ENCODE results near the gene IMPG2.

The IMPG2 gene

DNA sequence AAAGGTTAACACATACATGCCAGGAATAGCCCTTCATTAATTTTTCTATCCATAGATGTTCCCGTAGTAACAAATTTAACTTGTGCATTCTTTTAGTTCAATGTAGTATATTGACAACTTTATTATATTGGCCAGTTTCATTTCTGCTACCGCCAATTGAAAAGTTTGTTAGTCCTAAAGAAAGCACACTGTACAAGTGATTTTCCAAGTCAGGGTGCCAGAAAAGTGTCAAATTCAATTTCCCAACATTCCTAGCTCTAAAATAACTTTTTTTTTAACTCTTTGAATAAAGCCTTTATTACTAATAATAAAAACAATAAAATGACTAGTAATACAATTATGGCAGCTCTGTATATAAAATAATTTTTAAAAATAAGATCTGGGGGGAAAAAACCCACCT lies 68.9 kb downstream of the IMPG2 start:
- DNase-seq: no peak
- in situ Hi-C loops (cut with MboI; ENCODE audit: low pct_unique_long_range_greater_than_20kb, low sequenced_read_pairs): no loop called here

DNA sequence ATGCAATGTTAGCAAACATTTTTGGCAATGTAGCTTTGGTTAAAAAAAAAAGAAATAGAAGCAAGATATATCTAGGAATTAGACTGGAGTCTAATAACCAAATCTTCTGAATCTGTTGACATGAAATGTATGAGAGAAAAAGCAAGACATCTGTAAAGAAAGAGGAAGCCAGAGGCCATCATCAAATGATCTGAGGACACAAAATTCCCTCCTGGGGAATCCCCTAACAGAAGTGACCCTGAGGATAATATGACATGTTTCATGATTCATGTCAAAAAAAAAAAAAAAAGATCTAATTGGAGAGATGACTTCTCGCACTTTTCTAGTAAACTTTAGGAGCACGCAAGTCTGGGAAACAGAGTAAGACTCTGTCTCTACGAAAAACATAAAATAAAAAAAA lies 70.9 kb downstream of the IMPG2 start:
- in situ Hi-C loops (cut with MboI; ENCODE audit: low pct_unique_long_range_greater_than_20kb, low sequenced_read_pairs): no loop called here
- DNase-seq: no peak

DNA sequence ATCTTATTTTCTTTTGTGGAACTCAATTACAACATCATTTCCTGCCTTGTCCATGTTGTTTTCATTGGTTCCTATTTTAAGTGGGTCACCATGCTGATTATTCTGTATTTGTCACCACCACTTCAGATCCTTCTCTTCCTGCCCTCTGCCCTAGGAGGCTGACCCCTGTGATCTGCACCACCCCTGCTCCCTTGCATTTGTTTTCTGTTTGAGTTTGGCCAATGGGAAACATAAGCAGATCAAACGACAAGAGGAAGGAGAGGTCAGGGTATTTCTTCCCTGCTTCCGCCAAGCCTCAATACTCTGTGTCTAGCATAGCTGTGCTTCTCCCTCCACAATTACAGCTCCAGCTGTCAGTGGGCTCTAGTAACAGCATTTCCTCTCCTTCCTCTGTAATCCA lies 71.6 kb downstream of the IMPG2 start:
- DNase-seq: no peak
- in situ Hi-C loops (cut with MboI; ENCODE audit: low pct_unique_long_range_greater_than_20kb, low sequenced_read_pairs): no loop called here

DNA sequence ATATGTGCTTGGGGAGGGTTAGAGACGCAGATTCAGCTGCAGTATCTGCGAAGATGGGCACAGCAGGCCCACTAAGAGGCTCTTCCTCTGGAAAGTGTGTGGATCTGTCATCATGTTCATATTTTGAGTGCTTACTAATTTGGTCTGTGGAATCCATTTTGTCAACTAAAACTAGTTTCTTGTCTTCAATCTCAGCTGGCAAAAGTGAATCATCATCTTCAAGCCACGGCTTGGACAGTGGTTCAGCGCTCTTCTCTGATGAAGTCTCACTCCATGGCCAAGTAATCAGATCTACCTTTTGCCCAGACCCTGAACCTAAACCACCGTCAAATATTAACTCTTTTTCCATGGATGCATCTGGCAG lies 76.2 kb downstream of the IMPG2 start:
- DNase-seq: no peak
- in situ Hi-C loops (cut with MboI; ENCODE audit: low pct_unique_long_range_greater_than_20kb, low sequenced_read_pairs): no loop called here

DNA sequence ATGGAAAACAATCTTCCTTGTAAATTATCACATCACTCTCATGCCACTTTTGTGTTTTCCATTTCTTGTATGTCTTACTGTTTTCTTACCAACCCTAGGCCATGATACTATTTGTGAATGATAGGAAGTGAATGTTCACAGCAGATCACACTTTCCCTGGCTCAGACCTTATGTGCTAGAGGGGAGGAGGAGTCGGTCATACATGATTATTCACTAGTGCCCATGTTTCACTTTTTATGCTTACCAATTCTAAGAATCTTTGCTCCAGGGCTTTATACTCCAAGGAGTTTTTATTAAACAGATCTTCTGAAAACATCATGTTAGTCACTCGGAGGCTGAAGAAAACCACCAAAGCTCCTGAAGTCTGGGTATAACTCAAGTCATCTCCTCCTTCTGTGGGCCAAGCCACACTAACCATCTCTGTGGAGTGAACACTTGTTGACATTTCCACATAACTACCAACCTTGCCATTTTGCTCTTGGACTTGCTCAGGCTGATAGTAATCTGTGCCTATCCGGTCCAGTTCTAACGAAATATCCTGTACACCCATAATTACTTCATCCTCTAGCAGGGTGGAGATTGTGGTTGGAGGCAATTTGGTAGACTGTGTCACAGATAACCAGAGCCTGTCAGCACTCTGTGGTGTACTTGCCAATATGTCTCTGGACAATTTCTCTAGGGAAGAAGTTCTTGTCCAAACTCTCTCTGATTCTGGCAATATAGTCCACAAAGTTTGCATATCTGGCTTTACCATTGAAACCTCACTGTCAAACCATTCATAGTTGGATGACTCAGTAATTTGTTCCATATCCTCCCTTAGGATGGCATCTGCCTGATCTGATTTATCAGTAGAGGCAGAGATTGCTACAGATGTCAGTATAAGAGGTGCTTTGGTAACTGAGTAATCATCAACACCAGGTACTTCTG lies 76.8 kb downstream of the IMPG2 start:
- no peak for DNase-seq
- in situ Hi-C loops (cut with MboI; ENCODE audit: low pct_unique_long_range_greater_than_20kb, low sequenced_read_pairs): no loop called here

DNA sequence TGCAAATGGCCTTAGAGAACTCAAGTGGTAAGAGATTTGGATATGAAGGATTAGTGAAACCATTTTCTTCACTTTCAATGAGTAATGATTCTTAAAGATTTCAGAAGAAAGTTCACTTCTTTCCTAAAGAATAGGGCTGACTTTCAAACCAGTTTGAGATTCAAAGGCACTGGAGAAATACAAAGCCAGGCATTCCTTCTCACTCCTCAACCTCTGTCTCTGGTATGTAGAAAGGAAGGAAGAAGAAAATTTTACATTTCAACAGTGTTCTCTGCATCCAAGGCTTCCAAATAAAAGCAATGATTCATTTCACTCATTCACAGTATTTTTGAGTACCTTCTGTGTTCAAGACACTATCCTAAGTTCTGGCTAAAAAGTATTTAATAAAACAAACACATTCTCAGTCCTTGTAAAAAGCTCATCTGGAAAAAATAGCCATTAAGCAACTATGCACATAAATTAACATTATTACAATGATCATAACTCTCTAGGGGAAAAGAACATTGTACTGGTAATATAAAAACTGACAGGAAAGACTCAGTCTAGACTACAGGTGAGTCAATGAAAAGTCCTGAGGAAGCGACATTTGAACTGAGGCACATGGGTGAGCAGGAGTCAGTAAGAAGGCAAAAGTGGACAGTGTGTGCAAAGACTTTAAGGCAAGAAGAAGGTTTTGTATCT lies 79.5 kb downstream of the IMPG2 start:
- in situ Hi-C loops (cut with MboI; ENCODE audit: low pct_unique_long_range_greater_than_20kb, low sequenced_read_pairs): no loop called here
- no peak for DNase-seq

DNA sequence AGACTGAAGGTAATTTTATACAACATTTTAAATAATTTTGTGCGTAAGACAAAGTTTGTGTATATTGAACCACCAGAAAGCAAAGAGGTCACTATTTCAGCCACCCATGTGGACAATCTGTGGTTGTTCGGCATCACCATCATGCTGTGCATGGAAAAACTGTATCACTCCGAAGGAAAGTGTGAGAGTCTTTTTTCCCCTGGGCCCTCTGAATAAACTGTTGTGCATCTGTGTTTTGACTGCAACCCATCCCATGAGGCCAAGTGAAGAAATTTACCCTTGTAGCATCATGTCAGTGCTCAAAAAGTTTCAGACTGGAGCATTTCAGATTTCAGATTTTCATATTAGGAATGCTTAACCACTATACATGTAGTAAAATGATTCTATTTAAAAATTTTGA lies 85.3 kb downstream of the IMPG2 start:
- in situ Hi-C loops (cut with MboI; ENCODE audit: low pct_unique_long_range_greater_than_20kb, low sequenced_read_pairs): no loop called here
- no peak for DNase-seq

DNA sequence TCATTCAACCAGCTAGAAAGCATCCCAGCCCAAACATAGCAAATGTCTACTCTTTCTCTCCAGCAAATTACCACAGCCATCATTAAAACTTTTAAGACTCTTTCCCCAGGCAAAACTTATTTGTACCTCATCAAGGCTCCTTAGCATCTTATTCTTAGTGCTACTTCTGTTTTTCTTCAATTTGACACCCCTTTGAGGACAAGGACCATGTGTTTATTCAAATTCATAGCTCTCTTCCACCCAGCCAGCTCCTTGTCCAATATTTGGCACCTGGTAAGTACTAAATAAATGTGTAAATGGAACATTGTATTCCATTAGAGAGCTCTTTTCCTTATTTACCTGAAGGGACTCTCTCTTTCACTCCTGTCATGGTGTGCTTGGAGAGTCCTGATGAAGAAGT lies 89.8 kb downstream of the IMPG2 start:
- no peak for DNase-seq

DNA sequence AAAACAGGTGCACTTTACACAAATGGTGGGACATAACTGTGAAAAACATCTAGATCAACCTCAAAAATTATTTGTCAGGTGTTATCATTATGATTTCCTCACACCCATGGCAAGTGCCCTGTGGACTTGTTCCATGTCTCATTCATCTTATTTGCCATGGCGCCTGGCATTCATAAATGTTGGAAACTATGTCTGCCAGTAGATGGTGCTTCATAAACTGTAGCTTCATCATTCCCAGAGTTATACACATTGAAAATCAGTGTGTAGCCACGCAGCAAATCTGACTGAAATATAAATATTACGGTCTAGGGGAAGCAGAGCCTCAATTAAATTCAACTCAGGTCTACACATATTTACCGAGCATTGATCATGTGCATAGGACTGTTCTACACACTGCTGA lies 90.7 kb downstream of the IMPG2 start:
- in situ Hi-C loops (cut with MboI; ENCODE audit: low pct_unique_long_range_greater_than_20kb, low sequenced_read_pairs): no loop called here
- no peak for DNase-seq

More for the DNA sequence above, 89.8 kb downstream of the IMPG2 start:
- in situ Hi-C loops (cut with MboI; ENCODE audit: low pct_unique_long_range_greater_than_20kb, low sequenced_read_pairs): no loop called here

DNA sequence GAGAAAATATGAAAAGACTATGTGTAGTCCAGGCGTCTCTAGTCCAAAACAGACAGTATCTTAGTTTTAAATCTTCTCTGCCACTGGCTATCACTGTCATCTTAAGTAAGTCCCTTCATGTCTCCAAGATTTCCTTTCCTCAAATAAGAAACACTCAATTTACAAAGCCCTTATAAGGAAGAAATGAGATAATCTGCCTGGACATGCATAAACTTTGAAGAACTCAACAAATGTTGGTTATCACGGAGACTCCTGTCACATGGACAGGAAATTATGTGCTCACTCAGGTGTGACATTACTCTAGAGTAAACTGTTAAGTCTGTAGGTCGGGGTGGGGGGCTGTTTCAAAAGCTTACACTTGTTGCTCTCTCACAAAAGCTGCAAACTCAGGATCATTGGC lies 91.9 kb downstream of the IMPG2 start:
- in situ Hi-C loops (cut with MboI; ENCODE audit: low pct_unique_long_range_greater_than_20kb, low sequenced_read_pairs): no loop called here
- DNase-seq: no peak

DNA sequence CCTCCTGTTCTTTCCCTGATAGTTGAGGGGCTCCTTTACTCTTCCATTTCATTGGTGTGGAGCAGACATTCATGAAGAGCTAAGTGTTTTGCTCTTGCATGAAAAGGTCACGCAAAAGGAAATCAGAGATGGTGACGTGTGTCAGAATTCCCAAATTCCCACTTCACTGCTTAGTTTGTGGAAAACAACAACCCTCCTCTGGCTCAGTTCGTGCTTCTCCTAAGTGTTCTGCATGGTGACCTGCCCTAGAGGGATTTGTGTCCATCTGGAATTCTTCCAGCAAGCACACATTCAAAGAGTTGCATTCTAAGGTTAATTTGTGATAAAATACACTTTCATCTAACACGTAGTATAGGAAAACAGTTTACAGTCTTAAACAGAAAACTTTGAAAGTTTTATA lies 95.6 kb downstream of the IMPG2 start:
- no peak for DNase-seq
- in situ Hi-C loops (cut with MboI; ENCODE audit: low pct_unique_long_range_greater_than_20kb, low sequenced_read_pairs): no loop called here

DNA sequence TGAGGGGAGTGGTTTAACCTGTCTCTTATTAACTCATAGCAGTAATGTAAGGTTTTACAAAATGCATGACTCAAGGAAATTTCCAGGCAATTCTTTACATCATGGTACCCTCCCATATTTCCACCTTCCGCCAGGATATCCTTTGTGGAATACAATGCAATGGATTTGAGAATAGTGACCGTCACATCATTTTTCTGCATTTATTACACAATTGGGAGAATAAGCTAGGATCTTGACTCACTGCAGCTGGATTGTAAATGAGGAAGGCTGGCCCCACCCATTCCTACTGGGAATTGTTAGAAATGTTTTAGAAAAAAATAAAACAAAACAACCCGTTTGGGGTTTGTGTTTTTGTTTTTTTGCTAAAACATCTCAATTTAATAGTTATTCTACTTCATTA lies 97.4 kb downstream of the IMPG2 start:
- in situ Hi-C loops (cut with MboI; ENCODE audit: low pct_unique_long_range_greater_than_20kb, low sequenced_read_pairs): no loop called here
- DNase-seq: no peak

DNA sequence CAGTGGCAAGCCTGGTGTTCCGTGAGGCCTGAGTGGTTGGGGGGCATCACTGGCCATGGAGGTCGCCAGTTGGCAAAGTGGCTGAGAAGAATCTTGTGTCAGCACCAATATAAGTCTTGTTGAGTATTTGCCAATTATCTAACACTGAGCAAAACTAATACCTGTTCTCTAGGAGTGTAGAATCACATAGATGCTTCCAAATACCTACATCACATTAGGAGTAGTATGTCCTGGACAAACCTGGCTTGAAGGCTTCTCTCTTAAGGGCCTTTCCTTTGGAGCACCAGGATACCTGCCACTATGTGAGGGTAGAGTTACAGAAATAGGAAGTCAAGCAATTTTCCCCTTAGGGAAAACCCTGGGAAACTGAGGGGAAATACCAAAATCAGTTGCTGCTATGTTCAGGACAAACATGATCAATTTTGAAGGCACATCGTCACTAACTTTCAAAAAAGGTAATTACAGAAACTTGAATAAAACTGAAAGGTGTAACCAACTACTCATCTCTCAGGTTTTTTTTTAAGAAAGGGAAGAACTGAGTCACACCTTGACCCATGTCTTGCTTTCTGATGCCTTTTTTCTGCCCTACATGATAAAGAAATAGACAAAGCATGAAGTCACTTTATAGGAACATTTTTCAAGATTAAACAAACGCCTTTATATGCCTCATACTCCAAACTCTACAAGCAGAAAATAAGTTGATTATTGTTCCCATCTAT lies 100.4 kb downstream of the IMPG2 start:
- no peak for DNase-seq

DNA sequence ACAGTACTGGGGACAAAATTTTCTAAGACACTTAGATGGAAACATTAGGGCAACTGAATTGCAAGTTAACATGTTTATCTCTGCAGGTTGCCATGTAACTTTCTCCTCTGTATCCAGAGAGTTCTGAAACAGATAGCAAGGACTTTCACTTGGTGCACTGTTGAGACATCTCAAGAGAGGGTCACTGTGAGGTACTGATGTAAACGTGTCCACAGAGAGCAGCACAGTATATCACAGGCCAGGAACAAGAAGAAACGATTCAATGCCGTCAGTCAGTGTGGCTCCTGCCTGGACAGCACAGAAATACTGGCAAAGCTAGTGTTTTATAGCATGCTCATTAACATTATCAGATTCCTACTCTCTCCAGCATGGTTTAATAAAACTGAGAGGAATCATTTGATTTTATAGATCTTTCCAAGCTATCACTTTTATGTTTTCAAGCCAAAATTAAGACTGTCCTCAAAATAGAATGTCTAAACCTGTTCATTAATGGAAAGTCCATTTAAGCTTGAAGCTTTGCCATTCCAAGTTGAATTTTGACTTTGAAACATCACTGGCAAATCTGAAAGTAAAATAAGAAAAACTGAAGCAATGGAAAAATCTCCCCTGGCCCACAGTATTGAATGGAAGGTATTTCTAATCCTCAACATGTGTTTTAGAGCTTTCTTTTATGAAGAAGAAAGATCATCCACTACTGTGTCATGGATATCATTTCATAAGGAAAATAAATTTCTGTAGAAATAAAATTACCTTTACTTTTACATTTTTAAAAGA lies 102.7 kb downstream of the IMPG2 start:
- DNase-seq: no peak
- in situ Hi-C loops (cut with MboI; ENCODE audit: low pct_unique_long_range_greater_than_20kb, low sequenced_read_pairs): no loop called here

More for the DNA sequence above, 100.4 kb downstream of the IMPG2 start:
- in situ Hi-C loops (cut with MboI; ENCODE audit: low pct_unique_long_range_greater_than_20kb, low sequenced_read_pairs): no loop called here

DNA sequence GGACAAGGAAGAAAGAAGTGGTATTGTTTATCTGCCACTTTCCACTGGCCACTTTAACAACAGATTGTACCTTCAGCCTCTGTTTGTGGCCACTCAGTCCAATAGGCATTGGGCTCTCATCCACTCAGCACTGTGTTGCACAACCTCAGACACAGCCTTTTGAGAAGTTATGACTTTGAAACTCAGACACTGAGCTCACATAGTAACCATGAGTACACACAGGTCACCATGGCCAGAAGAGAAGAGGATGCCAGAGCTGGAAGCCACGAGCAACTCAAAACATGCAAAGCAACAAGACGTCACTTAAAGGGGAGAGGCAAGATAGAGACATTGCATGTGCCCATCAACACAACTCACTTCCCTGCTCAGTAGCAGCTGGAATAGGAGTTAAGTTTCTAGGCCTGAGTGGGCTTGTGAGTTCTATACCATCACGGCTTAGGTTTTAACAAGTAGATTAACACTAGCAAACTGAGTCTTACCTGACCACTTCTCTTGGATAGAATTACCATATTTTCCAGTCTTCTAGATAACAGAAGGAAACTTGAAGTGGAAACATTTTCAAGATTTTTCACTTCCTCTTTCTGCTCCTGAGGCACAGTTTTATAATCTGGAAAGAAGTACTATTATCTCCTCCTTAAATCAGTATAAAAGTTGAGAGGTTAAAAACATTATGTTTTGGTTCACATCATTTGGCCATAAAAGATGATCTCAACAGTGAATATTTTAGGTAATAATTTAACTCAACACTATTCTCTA lies 103.5 kb downstream of the IMPG2 start:
- in situ Hi-C loops (cut with MboI; ENCODE audit: low pct_unique_long_range_greater_than_20kb, low sequenced_read_pairs): no loop called here
- peak; percentile 51 for DNase-seq

DNA sequence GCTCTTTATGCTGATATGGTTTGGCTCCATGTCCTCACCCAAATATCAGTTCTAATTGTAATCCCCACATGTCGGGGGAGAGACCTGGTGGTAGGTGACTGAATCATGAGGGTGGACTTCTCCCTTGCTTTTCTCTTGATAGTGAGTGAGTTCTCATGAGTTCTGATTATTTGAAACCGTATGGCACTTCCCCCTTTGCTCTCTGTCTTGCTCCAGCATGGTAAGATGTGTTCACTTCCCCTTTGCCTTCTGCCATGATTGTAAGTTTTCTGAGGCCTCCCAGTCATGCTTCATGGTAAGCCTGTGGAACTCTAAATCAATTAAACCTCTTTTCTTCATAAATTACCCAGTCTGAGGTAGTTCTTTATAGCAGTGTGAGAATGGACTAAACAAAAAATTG lies 107.6 kb downstream of the IMPG2 start:
- DNase-seq: peak; percentile 45
- in situ Hi-C loops (cut with MboI; ENCODE audit: low pct_unique_long_range_greater_than_20kb, low sequenced_read_pairs): no loop called here

DNA sequence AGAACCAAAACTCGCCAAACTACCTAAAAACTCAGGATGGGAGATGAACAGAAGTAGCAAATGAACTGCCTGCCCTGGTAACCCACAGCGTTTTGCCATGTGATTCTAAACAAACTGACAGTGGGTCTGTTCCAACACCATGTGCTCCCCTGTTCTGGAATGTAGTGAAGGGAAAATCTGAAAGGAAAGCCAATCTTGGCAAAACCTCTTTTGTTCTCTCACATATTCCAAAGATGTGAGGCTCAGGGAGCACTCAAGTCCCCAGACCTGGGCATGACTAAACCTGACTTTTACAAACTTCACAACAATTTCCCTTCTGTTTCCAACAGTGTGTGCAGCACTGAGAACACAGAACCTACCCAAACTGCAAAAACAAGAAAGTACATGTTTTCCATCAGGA lies 116.1 kb downstream of the IMPG2 start:
- in situ Hi-C loops (cut with MboI; ENCODE audit: low pct_unique_long_range_greater_than_20kb, low sequenced_read_pairs): no loop called here
- no peak for DNase-seq

DNA sequence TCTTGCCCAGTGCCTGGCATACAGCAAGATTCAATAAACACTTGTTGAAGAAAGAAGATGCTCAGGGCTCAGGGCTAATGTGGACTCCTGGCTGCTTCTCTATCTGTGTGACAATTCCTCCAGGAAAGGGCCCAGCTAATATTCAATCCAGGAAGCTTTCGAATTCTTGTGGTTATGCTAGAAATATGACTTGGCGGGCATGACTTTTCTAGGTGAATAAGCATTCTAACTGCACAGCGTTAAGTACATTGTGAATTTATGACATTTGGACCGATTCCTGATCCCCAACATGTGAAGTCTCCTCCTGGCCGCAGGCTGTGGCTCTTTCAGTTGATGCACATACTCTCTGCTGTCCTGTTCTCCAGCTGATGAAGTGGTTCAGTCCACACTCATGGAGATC lies 117.0 kb downstream of the IMPG2 start:
- in situ Hi-C loops (cut with MboI; ENCODE audit: low pct_unique_long_range_greater_than_20kb, low sequenced_read_pairs): no loop called here
- DNase-seq: no peak

DNA sequence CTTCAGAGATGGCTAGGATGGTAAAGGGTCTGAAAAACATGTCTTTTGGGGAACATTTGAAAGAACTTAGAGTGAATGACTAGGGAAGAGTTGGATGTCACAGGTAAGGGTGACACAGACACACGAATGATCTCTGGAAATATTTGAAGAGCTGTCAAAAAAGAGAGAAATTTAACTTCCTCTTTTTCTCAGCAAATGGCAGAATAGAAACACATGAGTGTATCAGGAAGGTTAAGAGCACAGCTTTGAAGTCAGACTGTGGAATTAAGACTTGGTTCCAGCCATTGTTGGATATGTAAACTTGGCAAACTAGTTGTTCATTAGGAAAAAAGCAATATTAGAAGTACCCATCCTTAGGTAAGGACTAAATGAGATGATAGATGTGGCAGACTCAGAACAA lies 117.7 kb downstream of the IMPG2 start:
- DNase-seq: peak; percentile 33
- in situ Hi-C loops (cut with MboI; ENCODE audit: low pct_unique_long_range_greater_than_20kb, low sequenced_read_pairs): no loop called here
